GM18526 (cell line): ENCODE data around the gene TMEM100.

Source experiments
- POLR2A ChIP-seq: IDR thresholded peaks from 3 replicates; pipeline ENCODE4 v1.6.1; 2011; ENCODE audit not compliant: insufficient read length; ENCODE audit errors: extremely low read depth

The TMEM100 gene

GRCh38 chr17:55750750-55751657 is 28.3 kb upstream of the TMEM100 start, which contains the start of gene PCTP:
Gene PCTP (plus strand): TSS chr17:55751051. CDS start chr17:55751104, 53 bp downstream.
- TF ChIP-seq POLR2A, result no peak

GRCh38 chr17:55749985-55750384 is 27.3 kb upstream of the TMEM100 start:
- no peak for TF ChIP-seq POLR2A

- TF ChIP-seq POLR2A, result no peak
These were observed 26.2 kb upstream of the TMEM100 start for GRCh38 chr17:55748841-55749240.

GRCh38 chr17:55747209-55747608 is 24.5 kb upstream of the TMEM100 start:
- TF ChIP-seq POLR2A, result no peak

- TF ChIP-seq POLR2A, result no peak
These were observed 23.8 kb upstream of the TMEM100 start for GRCh38 chr17:55746466-55746865.

GRCh38 chr17:55745258-55745657 is 22.6 kb upstream of the TMEM100 start:
- no peak for TF ChIP-seq POLR2A

- no peak for TF ChIP-seq POLR2A
These were observed 20.5 kb upstream of the TMEM100 start for GRCh38 chr17:55743103-55743679.

GRCh38 chr17:55742272-55743102 is 19.8 kb upstream of the TMEM100 start:
- no peak for TF ChIP-seq POLR2A

GRCh38 chr17:55741356-55741700 is 18.7 kb upstream of the TMEM100 start:
- TF ChIP-seq POLR2A, result no peak

- no peak for TF ChIP-seq POLR2A
These were observed 18.1 kb upstream of the TMEM100 start for GRCh38 chr17:55740511-55741355.

- no peak for TF ChIP-seq POLR2A
These were observed 15.4 kb upstream of the TMEM100 start for GRCh38 chr17:55737976-55738501.

GRCh38 chr17:55735731-55736405 is 13.2 kb upstream of the TMEM100 start:
- no peak for TF ChIP-seq POLR2A

GRCh38 chr17:55734128-55734781 is 11.6 kb upstream of the TMEM100 start:
- no peak for TF ChIP-seq POLR2A
